Calu3 (cell line): ENCODE results near the gene ZNF467. TPM values are rescaled to one million over a fixed set of nuclear protein-coding genes. Genes with fewer than 3 reads are reported as not detected.

ENCODE experiments used
- BruUV-seq: library from RNA; stranded (reverse); fragments of 400-500 nt; replicated peaks from 2 replicates; lab custom pipeline; 2021; lab: Mats Ljungman, UMichigan
- CTCF ChIA-PET: fragments of 300-600 bp; sonication (Branson Sonifier 250); formaldehyde crosslinking; loops from one replicate; lab custom pipeline; 2022; ENCODE audit warnings: antibody characterized with exemption; lab: Charles Lee
- DNase-seq: peaks from one replicate; pipeline ENCODE4 v3.0.0; 2022
- H3K27ac Mint-ChIP-seq: one replicate; pipeline ENCODE4 v1.8.0; 2022; ENCODE audit warnings: mixed read lengths; ENCODE audit not compliant: unreplicated experiment
- H3K27me3 Mint-ChIP-seq: one replicate; pipeline ENCODE4 v1.8.0; 2022; ENCODE audit warnings: mixed read lengths; ENCODE audit not compliant: unreplicated experiment
- H3K36me3 Mint-ChIP-seq: one replicate; pipeline ENCODE4 v1.8.0; 2022; ENCODE audit warnings: mild to moderate bottlenecking, moderate library complexity, mixed read lengths; ENCODE audit not compliant: insufficient read depth, unreplicated experiment
- H3K4me1 Mint-ChIP-seq: one replicate; pipeline ENCODE4 v1.8.0; 2022; ENCODE audit warnings: mild to moderate bottlenecking, low read depth, mixed read lengths; ENCODE audit not compliant: unreplicated experiment
- H3K4me3 Mint-ChIP-seq: one replicate; pipeline ENCODE4 v1.8.0; 2022; ENCODE audit warnings: mild to moderate bottlenecking, low read depth, moderate library complexity, mixed read lengths; ENCODE audit not compliant: unreplicated experiment
- H3K9me3 Mint-ChIP-seq: one replicate; pipeline ENCODE4 v1.8.0; 2022; ENCODE audit warnings: low read depth, mixed read lengths; ENCODE audit not compliant: unreplicated experiment
- CTCF ChIP-seq: fragments of 200-600 bp; IDR thresholded peaks from one replicate; pipeline ENCODE4 v1.8.0; 2022; ENCODE audit warnings: antibody characterized with exemption; ENCODE audit not compliant: unreplicated experiment
- intact Hi-C: fragments of 100-400 bp; cut with micrococcal nuclease; formaldehyde crosslinking; loops from one replicate; pipeline ENCODE4 v1.10.0; 2022; ENCODE audit not compliant: unreplicated experiment
- total RNA-seq: library from RNA; stranded (reverse); gene quantifications from 2 replicates; pipeline ENCODE4 v1.2.3, GENCODE V29; 2022

Gene ZNF467
- total RNA-seq, 1 experiment from 2014 or later = 0.54 TPM

- no peak for TF ChIP-seq CTCF
- H3K4me3 Mint-ChIP-seq = no peak overlapping the region
- intact Hi-C loops = no loop called here
- no peaks in the 10 kb centered on the region for H3K9me3 Mint-ChIP-seq
- BruUV-seq = no TSS peak
- H3K36me3 Mint-ChIP-seq = peaks cover 4% of the 10 kb centered on the region
- no peak overlapping the region for H3K27ac Mint-ChIP-seq
- H3K27me3 Mint-ChIP-seq = peaks cover 83% of the 10 kb centered on the region
- CTCF ChIA-PET = no interaction called here
- no peaks in the 10 kb centered on the region for H3K4me1 Mint-ChIP-seq
- no peak for DNase-seq
Observed at GRCh38 chr7:149765399-149766121, 7.8 kb downstream of the ZNF467 start.

GRCh38 chr7:149764481-149765398, 8.6 kb downstream of the ZNF467 start:
- BruUV-seq = no TSS peak
- no peak for TF ChIP-seq CTCF
- no peaks in the 10 kb centered on the region for H3K4me1 Mint-ChIP-seq
- no peak overlapping the region for H3K4me3 Mint-ChIP-seq
- H3K27me3 Mint-ChIP-seq = peaks cover 83% of the 10 kb centered on the region
- CTCF ChIA-PET = no interaction called here
- intact Hi-C loops = no loop called here
- H3K9me3 Mint-ChIP-seq = no peaks in the 10 kb centered on the region
- peaks cover 4% of the 10 kb centered on the region for H3K36me3 Mint-ChIP-seq
- no peak overlapping the region for H3K27ac Mint-ChIP-seq
- no peak for DNase-seq

GRCh38 chr7:149763563-149764240, 9.7 kb downstream of the ZNF467 start:
- TF ChIP-seq CTCF = no peak
- H3K27ac Mint-ChIP-seq = no peak overlapping the region
- no peaks in the 10 kb centered on the region for H3K4me1 Mint-ChIP-seq
- no TSS peak for BruUV-seq
- H3K36me3 Mint-ChIP-seq = peaks cover 4% of the 10 kb centered on the region
- intact Hi-C loops = no loop called here
- H3K9me3 Mint-ChIP-seq = no peaks in the 10 kb centered on the region
- DNase-seq = no peak
- H3K4me3 Mint-ChIP-seq = no peak overlapping the region
- peaks cover 83% of the 10 kb centered on the region for H3K27me3 Mint-ChIP-seq
- CTCF ChIA-PET = no interaction called here

GRCh38 chr7:149762610-149763009, 10.8 kb downstream of the ZNF467 start:
- DNase-seq = no peak
- peaks cover 4% of the 10 kb centered on the region for H3K36me3 Mint-ChIP-seq
- intact Hi-C loops = no loop called here
- no peak for TF ChIP-seq CTCF
- H3K27ac Mint-ChIP-seq = no peak overlapping the region
- no peak overlapping the region for H3K4me3 Mint-ChIP-seq
- CTCF ChIA-PET = interaction anchor here (0.6 kb wide), 1 partner anchor 100 kb away, joined by 3 read pairs; no protein-coding TSS in a partner anchor
- H3K4me1 Mint-ChIP-seq = no peaks in the 10 kb centered on the region
- no peaks in the 10 kb centered on the region for H3K9me3 Mint-ChIP-seq
- H3K27me3 Mint-ChIP-seq = peaks cover 74% of the 10 kb centered on the region
- BruUV-seq = no TSS peak
